K562 (cell line): Measurements from ENCODE around the gene HIPK2. TPM values are rescaled to one million over a fixed set of nuclear protein-coding genes. Genes with fewer than 3 reads are reported as not detected.

Experiments
- ATAC-seq: fragments of 200-7000 bp; cut with Tn5 transposase; 3 replicates; pipeline ENCODE4 v1.9.1; 2020; ENCODE audit warnings: moderate library complexity
- BruUV-seq: library from RNA; stranded (reverse); fragments of 400-500 nt; replicated peaks from 2 replicates; lab custom pipeline; 2021; lab: Mats Ljungman, UMichigan
- CTCF ChIA-PET: fragments of 300-600 bp; formaldehyde crosslinking; extraction: SDS; loops from one replicate; lab custom pipeline; 2021; ENCODE audit warnings: low intra/inter-chr PET ratio; lab: Yijun Ruan, JAX
- POLR2A ChIA-PET: fragments of 300-600, 350-650 bp; sonication (Branson Sonifier 250); formaldehyde crosslinking; extraction: SDS; loops from one replicate; lab custom pipeline; 2021; ENCODE audit warnings: antibody characterized with exemption, inconsistent platforms; lab: Yijun Ruan, JAX
- DNase-seq, 4 experiments: peaks; one replicate each; pipeline versions ENCODE4 v3.0.0 to v3.0.0-alpha.2; 2011 to 2018; ENCODE audit warnings: low spot score in 3 of 4, mixed read lengths in 3 of 4; ENCODE audit errors: extremely low read depth in 1 of 4
- FAIRE-seq: peaks from 2 replicates; lab custom pipeline; 2011; peaks lifted over from hg19 to GRCh38; lab: Jason Lieb, UNC
- H2AFZ ChIP-seq: 2 replicates; pipeline ENCODE4 v1.6.0; 2011; ENCODE audit warnings: low read depth, low read length, control low read depth, inconsistent platforms
- H3K27ac ChIP-seq: fragments of 200-600 bp; 3 replicates; pipeline ENCODE4 v1.8.0; 2011; ENCODE audit warnings: low read depth, mild to moderate bottlenecking, control low read depth, inconsistent platforms, low read length, moderate library complexity, mixed read lengths; ENCODE audit errors: extremely low read depth
- H3K27me3 ChIP-seq, 2 experiments: fragments of 300-600 bp in 1 of 2; 2 replicates in 1 of 2; 3 replicates in 1 of 2; pipeline versions ENCODE4 v1.6.0 to v1.8.0; 2011; ENCODE audit warnings: inconsistent platforms in 2 of 2, low read length in 2 of 2, mild to moderate bottlenecking in 1 of 2, mixed read lengths in 1 of 2, moderate library complexity in 1 of 2; ENCODE audit not compliant: control insufficient read depth in 2 of 2, insufficient read depth in 2 of 2
- H3K36me3 ChIP-seq: fragments of 300-600 bp; 3 replicates; pipeline ENCODE4 v1.8.0; 2011; ENCODE audit warnings: mild to moderate bottlenecking, low read length, inconsistent platforms; ENCODE audit not compliant: control insufficient read depth, insufficient read depth
- H3K4me1 ChIP-seq, 2 experiments: fragments of 200-600 bp in 1 of 2; replicated peaks in 1 of 2; 2 replicates in 1 of 2; 3 replicates in 1 of 2; pipeline versions ENCODE4 v1.5.1 to v1.8.0; 2011; ENCODE audit warnings: inconsistent platforms in 2 of 2, low read length in 2 of 2, mild to moderate bottlenecking in 1 of 2, mixed read lengths in 1 of 2, moderate library complexity in 1 of 2; ENCODE audit not compliant: control insufficient read depth in 2 of 2, insufficient read depth in 2 of 2
- H3K4me2 ChIP-seq: 2 replicates; pipeline ENCODE4 v1.6.1; 2011; ENCODE audit warnings: low read length, control low read depth, inconsistent platforms, mixed read lengths; ENCODE audit not compliant: insufficient read depth
- H3K4me3 ChIP-seq: fragments of 200-600 bp; sonication (generic), shearing (Covaris generic); 2 replicates; pipeline ENCODE4 v1.5.1; 2016; ENCODE audit warnings: control low read depth, inconsistent platforms
- H3K79me2 ChIP-seq: fragments of 200-600 bp; 3 replicates; pipeline ENCODE4 v1.8.0; 2011; ENCODE audit warnings: low read length, inconsistent platforms; ENCODE audit not compliant: control insufficient read depth, insufficient read depth
- H3K9ac ChIP-seq, 2 experiments: 2 replicates each; pipeline versions ENCODE4 v1.6.0 to v1.6.1; 2011; ENCODE audit warnings: low read depth in 2 of 2, low read length in 2 of 2, control low read depth in 1 of 2, inconsistent platforms in 1 of 2, mild to moderate bottlenecking in 1 of 2, mixed read lengths in 1 of 2; ENCODE audit not compliant: insufficient read depth in 1 of 2
- H3K9me1 ChIP-seq: one replicate; pipeline ENCODE4 v1.6.0; 2011; ENCODE audit warnings: inconsistent platforms, mild to moderate bottlenecking, low read length, moderate library complexity; ENCODE audit not compliant: control insufficient read depth, insufficient read depth
- H3K9me3 ChIP-seq: replicated peaks from 2 replicates; pipeline ENCODE4 v1.5.1; 2011; ENCODE audit warnings: low read depth, low read length, inconsistent platforms; ENCODE audit not compliant: control insufficient read depth, insufficient read depth
- H4K20me1 ChIP-seq: replicated peaks from 2 replicates; pipeline ENCODE4 v1.6.1; 2011; ENCODE audit warnings: low read length, inconsistent platforms, mixed read lengths; ENCODE audit not compliant: control insufficient read depth, insufficient read depth
- ASH1L ChIP-seq: fragments of 450-650 bp; IDR thresholded peaks from 2 replicates; pipeline ENCODE4 v1.6.1; 2018; ENCODE audit warnings: borderline replicate concordance, mild to moderate bottlenecking, low read depth; ENCODE audit not compliant: partially characterized antibody
- ATF7 ChIP-seq: fragments of 450-650 bp; IDR thresholded peaks from 2 replicates; pipeline ENCODE4 v1.7.1; 2014; ENCODE audit warnings: mild to moderate bottlenecking, moderate library complexity
- CBX3 ChIP-seq, 2 experiments: IDR thresholded peaks; 1 replicate in 1 of 2; 2 replicates in 1 of 2; pipeline ENCODE4 v1.6.1; 2012; ENCODE audit warnings: inconsistent platforms in 2 of 2, low read length in 2 of 2, borderline replicate concordance in 1 of 2, control low read depth in 1 of 2
- HBP1 ChIP-seq: fragments of 450-650 bp; formaldehyde crosslinking; IDR thresholded peaks from 2 replicates; pipeline ENCODE4 v1.4.0; 2022; ENCODE audit warnings: missing genetic modification characterization
- HNRNPLL ChIP-seq: fragments of 200-400 bp; formaldehyde crosslinking; IDR thresholded peaks from 2 replicates; pipeline ENCODE4 v1.6.1; 2017; ENCODE audit warnings: low read length, low read depth, mild to moderate bottlenecking; ENCODE audit not compliant: poor library complexity, severe bottlenecking
- NFIC ChIP-seq: fragments of 450-650 bp; IDR thresholded peaks from 2 replicates; pipeline ENCODE4 v1.6.1; 2017; ENCODE audit warnings: mild to moderate bottlenecking, inconsistent platforms
- STAT5B ChIP-seq: fragments of 250-450 bp; sonication (Bioruptor Pico); IDR thresholded peaks from 2 replicates; pipeline ENCODE4 v1.8.0; 2021; ENCODE audit warnings: mild to moderate bottlenecking, inconsistent platforms
- TEAD4 ChIP-seq, 2 experiments: sonication (generic) in 1 of 2; formaldehyde crosslinking in 1 of 2; IDR thresholded peaks; 2 replicates each; pipeline versions ENCODE4 v1.6.1 to v1.8.0; 2012 to 2022; ENCODE audit warnings: borderline replicate concordance in 1 of 2, inconsistent platforms in 1 of 2, low read length in 1 of 2, mild to moderate bottlenecking in 1 of 2, missing genetic modification reagents in 1 of 2
- TRIM25 ChIP-seq: fragments of 450-650 bp; IDR thresholded peaks from 2 replicates; pipeline ENCODE4 v1.7.0; 2016; ENCODE audit warnings: borderline replicate concordance
- ZNF398 ChIP-seq: fragments of 250-450 bp; sonication (Bioruptor Pico); IDR thresholded peaks from 2 replicates; pipeline ENCODE4 v1.8.0; 2021; ENCODE audit warnings: moderate library complexity, mild to moderate bottlenecking, inconsistent platforms
- WGBS: fragments of 100-300 bp; shearing (Covaris generic); methylation state at CpG from one replicate; pipeline ENCODE4 v1.1.6; 2016; ENCODE audit warnings: low coverage, mixed read lengths; ENCODE audit not compliant: insufficient coverage; ENCODE audit errors: missing lambda C conversion rate; 5-methylcytosine and 5-hydroxymethylcytosine counted together
- in situ Hi-C: fragments of 300-500 bp; cut with MboI; formaldehyde crosslinking; loops from 4 replicates; pipeline ENCODE4 v1.15.0; 2018; ENCODE audit warnings: inconsistent platforms, mixed read lengths
- intact Hi-C: fragments of 100-400 bp; cut with micrococcal nuclease; formaldehyde crosslinking; loops from 2 replicates; pipeline ENCODE4 v1.14.2; 2022
- polyA plus RNA-seq, 8 experiments: library from polyadenylated mRNA; depleted of rRNA in 4 of 8; stranded (reverse) in 5 of 8; unstranded in 3 of 8; fragments of >200 nt; fragmentation: Nextera tagmentation in 2 of 8; fragmentation: Illumina TruSeq in 1 of 8; extraction: Ambion mirVana in 2 of 8; extraction: Trizol in 1 of 8; gene quantifications; 2 replicates each; pipeline versions ENCODE4 v1.2.1 to v1.2.3, GENCODE V29; 2011 to 2014; ENCODE audit warnings: inconsistent platforms in 1 of 8, missing spikeins in 1 of 8
- total RNA-seq, 7 experiments: library from RNA; depleted of rRNA in 6 of 7; stranded (reverse); fragments of >200 nt in 6 of 7; fragmentation: Illumina TruSeq in 2 of 7; extraction: Trizol in 2 of 7; gene quantifications; 2 replicates each; pipeline versions ENCODE4 v1.2.1 to v1.2.3, GENCODE V29; 2011 to 2021; ENCODE audit warnings: low replicate concordance in 1 of 7
- TF ChIP-seq, protein P1 (sequence below), 2 experiments: fragments of 450-650 bp in 1 of 2; sonication (generic) in 1 of 2; formaldehyde crosslinking in 1 of 2; IDR thresholded peaks in 1 of 2; conservative IDR thresholded peaks in 1 of 2; 2 replicates each; pipeline versions ENCODE4 v1.6.1 to v1.8.1; 2016 to 2023; ENCODE audit warnings: mild to moderate bottlenecking in 2 of 2, moderate library complexity in 2 of 2, inconsistent platforms in 1 of 2, missing genetic modification reagents in 1 of 2

Gene HIPK2
- total and polyA plus RNA-seq, 9 of the 15 experiments (the other 6 are each of a cell fraction or from before 2014, with no cell fraction given), result 0.69 to 19.8 (median 5.1) TPM

- peak overlapping the region; percentile 40 to 42; a peak in 3 of 4 replicates for H3K9ac ChIP-seq
- H3K9me1 ChIP-seq, result no peaks in the 10 kb centered on the region
- peak; percentile 86 for ATAC-seq
- ChIA-PET POLR2A (interaction anchor here (0.6 to 2.2 kb wide), 7 partner anchors 10 to 1595 kb away, joined by 3 to 7 read pairs (median 3); partner anchors contain the start of gene LUC7L2), CTCF (no interaction called here)
- peak overlapping the region; percentile 74 for H2AFZ ChIP-seq
- H3K36me3 ChIP-seq, result peaks cover 23% of the 10 kb centered on the region
- H3K9me3 ChIP-seq, result no peaks in the 10 kb centered on the region
- intact Hi-C loops (no loop called here), in situ Hi-C loops (no loop called here)
- WGBS, result 54% methylated on average over 19 of the region's 19 CpGs
- peak; percentile 76 to 81 (median 77) for DNase-seq
- peak overlapping the region; percentile 66 for H3K27ac ChIP-seq
- H3K4me3 ChIP-seq, result no peak overlapping the region
- peaks cover 13 to 20% of the 10 kb centered on the region in 2 experiments; a peak in 4 of 5 replicates for H3K4me1 ChIP-seq
- FAIRE-seq, result peak; percentile 83
- BruUV-seq, result TSS peak; percentile 67
- H3K79me2 ChIP-seq, result no peaks in the 10 kb centered on the region
- no peaks in the 10 kb centered on the region for H3K27me3 ChIP-seq
- H4K20me1 ChIP-seq, result no peaks in the 10 kb centered on the region
- H3K4me2 ChIP-seq, result peak overlapping the region; percentile 58
- 0 out of 2 replicates have a peak, but pooled peaks have one; percentile 6 for TF ChIP-seq NFIC
- peak; percentile 67; the same call in 1 of the 2 replicates for TF ChIP-seq ATF7
- peak; percentile 84 for TF ChIP-seq TEAD4 (IDR thresholded peaks at IDR 0.05; ENCODE audit: low read length)
- TF ChIP-seq TEAD4 (CRISPR knock-in tag; IDR thresholded peaks at IDR 0.05; ENCODE audit: borderline replicate concordance), result no peak
- no peak for TF ChIP-seq HNRNPLL
- peak; percentile 44; the same call in 1 of the 2 replicates for TF ChIP-seq TRIM25
- TF ChIP-seq, protein P1, sequence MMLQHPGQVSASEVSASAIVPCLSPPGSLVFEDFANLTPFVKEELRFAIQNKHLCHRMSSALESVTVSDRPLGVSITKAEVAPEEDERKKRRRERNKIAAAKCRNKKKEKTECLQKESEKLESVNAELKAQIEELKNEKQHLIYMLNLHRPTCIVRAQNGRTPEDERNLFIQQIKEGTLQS (IDR thresholded peaks at IDR 0.05), result peak; percentile 64
- TF ChIP-seq, protein P1 (CRISPR knock-in tag; conservative IDR thresholded peaks at IDR 0.05), result no peak; the same call in 1 of the 2 replicates
- TF ChIP-seq CBX3 (IDR thresholded peaks at IDR 0.05; ENCODE audit: borderline replicate concordance in 1 of 2, low read length in 2 of 2), result 0 out of 3 replicates have a peak, but pooled peaks of 1 of the 2 experiments have one; percentile 42
- TF ChIP-seq ASH1L, result peak; percentile 43
- TF ChIP-seq STAT5B, result no peak
- TF ChIP-seq HBP1 (CRISPR knock-in tag), result 0 out of 2 replicates have a peak, but pooled peaks have one; percentile 32
- TF ChIP-seq ZNF398 (CRISPR knock-in tag), result no peak
Measured at GRCh38 chr7:139630643-139631519, 146.9 kb downstream of the HIPK2 start.
